Body of pancreas (tissue), 4 donors: ENCODE results near the gene METAP1D.

Experiments used
- CTCF ChIP-seq, 7 experiments: fragments of 450-650 bp in 4 of 7; fragments of 200-600 bp in 3 of 7; sonication (generic) in 3 of 7; IDR thresholded peaks; one replicate each; pipeline ENCODE4 v1.5.1; 2016 to 2019; ENCODE audit warnings: antibody characterized with exemption in 7 of 7
- POLR2A ChIP-seq, 3 donors: fragments of 450-650 bp; IDR thresholded peaks; one replicate each; pipeline ENCODE4 v1.6.1; 2016; ENCODE audit warnings: antibody characterized with exemption in 3 of 3, mild to moderate bottlenecking in 2 of 3

- TF ChIP-seq CTCF (IDR thresholded peaks at IDR 0.05) (no peak), POLR2A (IDR thresholded peaks at IDR 0.05) (no peak)
Measured at GRCh38 chr2:172073518-172073917, 73.8 kb downstream of the METAP1D start.
